K562 (cell line): Measurements from ENCODE around the gene PEX13.

Experiments used
- CTCF ChIP-seq, 3 experiments: IDR thresholded peaks in 2 of 3; conservative IDR thresholded peaks in 1 of 3; 2 replicates each; pipeline ENCODE4 v1.5.1; 2011 to 2012; ENCODE audit warnings: low read length in 3 of 3, mild to moderate bottlenecking in 3 of 3, control low read depth in 2 of 3, improper control_type of control experiment in 1 of 3, inconsistent platforms in 1 of 3, low read depth in 1 of 3, mixed read lengths in 1 of 3, moderate library complexity in 1 of 3; ENCODE audit not compliant: insufficient read depth in 2 of 3
- SRF ChIP-seq, 2 experiments: fragments of 250-450, 450-650 bp in 1 of 2; sonication (Bioruptor Pico) in 1 of 2; sonication (generic) in 1 of 2; formaldehyde crosslinking; IDR thresholded peaks; 2 replicates each; pipeline versions ENCODE4 v1.5.0 to v1.5.1; 2020 to 2022; ENCODE audit warnings: mild to moderate bottlenecking in 1 of 2, missing genetic modification reagents in 1 of 2

GRCh38 chr2:60992985-60993392, 24.5 kb upstream of the PEX13 start:
- no peak for TF ChIP-seq CTCF (IDR thresholded peaks at IDR 0.05 in 2 of 3, conservative IDR thresholded peaks at IDR 0.05 in 1 of 3; ENCODE audit: insufficient read depth in 2 of 3, low read depth in 1 of 3, low read length in 3 of 3)
- TF ChIP-seq SRF (CRISPR knock-in tag; IDR thresholded peaks at IDR 0.05), result no peak
